ENCODE results near the gene ICAM2.
"Not testable (repeated sequence)": the region's sequence is repeated elsewhere in the genome, so short reads cannot be mapped to it uniquely, and the experiment has no call there.

The ICAM2 gene

DNA sequence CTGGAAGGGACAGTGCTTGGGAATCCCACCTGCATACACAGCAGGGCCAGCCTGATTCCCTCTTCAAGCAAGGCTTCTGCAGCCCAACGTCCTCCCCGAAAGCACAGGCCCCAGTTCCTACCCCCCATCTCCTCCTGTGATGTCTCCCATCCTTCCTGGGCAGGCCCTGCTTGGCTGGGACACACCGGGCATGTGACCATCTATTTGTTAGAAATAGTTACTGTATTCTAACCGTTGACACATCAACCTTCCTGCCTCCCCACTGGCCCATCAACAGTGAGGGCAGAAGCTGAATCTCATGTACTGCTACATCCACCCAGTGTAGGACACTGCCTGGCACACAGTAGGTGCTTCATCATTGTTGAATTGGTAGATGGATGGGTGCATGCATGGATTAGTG lies 11.6 kb downstream of the ICAM2 start:
- DNase-seq: no peak

DNA sequence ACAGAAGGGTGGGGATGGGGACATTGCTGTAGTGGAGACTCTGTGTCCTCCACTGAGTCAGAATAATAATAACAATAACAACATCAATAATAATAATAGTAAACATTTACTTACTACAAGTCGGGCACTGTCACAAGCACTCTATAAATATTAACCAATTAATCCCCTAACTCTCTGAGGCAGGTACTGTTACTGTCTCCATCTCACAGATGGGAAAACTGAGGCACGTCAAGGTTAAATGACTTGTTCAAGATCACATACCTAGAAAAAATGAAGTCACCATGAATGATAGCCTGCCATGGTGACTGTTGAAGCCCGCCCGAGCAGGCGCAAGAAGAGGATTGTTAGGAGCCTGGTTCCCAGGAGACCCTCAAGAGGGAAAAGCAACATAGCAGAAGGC lies 12.1 kb downstream of the ICAM2 start:
- DNase-seq: no peak

DNA sequence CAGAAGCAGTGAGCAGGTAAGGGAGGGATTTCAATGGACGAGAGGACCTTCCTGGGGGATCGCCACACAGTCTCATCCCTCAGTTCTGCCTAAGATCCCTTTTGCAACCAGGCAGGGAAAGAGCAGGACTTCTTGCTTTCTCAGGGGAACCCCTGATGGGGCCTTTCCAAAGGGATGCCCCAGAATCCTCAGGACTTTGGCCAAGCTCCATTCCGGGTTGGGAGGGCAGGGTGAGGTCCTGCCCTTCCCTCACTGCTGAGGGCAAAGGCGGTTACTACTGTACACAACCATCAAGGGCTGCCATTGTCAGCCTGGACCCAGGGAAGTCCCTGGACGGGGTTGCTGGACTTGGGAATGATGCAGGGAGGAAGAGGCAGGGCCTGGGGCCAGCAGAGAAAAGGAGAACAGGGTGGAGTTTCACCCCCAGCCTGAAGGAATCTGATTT lies 12.6 kb downstream of the ICAM2 start:
- DNase-seq: no peak

DNA sequence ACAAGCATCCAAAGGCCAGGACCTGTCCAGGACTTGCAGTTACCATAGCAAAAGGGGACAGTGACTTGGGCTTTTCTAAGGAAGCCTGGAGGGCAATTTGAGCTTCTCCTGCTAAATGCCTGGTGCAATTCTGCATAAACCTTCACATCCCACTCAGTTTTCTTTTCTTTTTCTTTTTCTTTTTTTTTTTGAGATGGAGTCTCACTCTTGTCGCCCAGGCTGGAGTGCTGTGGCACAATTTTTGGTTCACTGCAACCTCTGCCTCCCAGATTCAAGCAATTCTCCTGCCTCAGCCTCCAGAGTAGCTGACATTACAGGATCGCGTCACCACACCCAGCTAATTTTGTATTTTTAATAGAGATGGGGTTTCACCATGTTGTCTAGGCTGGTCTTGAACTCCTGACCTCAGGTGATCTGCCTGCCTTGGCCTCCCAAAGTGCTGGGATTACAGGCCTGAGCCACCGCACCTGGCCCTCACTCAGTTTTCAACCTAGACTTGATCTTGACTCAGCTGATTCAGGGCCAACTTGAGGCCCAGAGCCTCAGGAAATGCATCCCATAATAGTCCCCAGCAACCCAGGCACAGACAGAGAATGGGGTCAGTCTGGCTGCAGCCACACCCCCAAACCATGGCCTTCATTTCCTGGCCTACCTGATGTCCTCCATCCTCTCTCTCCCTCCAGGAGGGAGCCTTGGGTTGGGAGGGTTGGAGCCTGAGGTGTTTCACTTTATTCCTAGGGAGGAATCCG lies 13.2 kb downstream of the ICAM2 start:
- not testable (repeated sequence) for DNase-seq

GRCh38 chr17:64006361-64007088 lies 13.9 kb downstream of the ICAM2 start:
- DNase-seq: no peak

DNA sequence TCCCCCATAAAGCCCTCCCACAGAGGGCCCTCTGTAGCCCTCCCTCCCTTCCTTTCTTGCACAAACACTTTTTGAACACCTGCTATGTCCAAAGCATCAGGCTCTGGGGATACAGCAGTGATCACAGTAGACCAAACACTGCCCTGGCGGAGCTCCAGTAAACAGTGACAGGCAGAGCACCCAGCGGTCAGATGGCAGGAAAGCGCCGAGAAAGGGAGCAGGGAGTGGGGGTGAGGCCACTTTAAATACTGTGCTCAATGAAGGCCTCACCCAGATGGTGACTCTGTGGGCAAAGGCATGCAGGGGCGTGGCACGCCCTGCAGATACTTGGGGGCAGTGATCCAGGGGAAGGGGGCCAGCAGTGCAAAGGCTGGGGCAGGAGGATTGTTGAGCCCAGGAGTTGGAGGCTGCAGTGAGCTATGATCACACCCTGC lies 14.7 kb downstream of the ICAM2 start:
- DNase-seq: no peak

GRCh38 chr17:64004903-64005733 lies 15.3 kb downstream of the ICAM2 start:
- no peak for DNase-seq

DNA sequence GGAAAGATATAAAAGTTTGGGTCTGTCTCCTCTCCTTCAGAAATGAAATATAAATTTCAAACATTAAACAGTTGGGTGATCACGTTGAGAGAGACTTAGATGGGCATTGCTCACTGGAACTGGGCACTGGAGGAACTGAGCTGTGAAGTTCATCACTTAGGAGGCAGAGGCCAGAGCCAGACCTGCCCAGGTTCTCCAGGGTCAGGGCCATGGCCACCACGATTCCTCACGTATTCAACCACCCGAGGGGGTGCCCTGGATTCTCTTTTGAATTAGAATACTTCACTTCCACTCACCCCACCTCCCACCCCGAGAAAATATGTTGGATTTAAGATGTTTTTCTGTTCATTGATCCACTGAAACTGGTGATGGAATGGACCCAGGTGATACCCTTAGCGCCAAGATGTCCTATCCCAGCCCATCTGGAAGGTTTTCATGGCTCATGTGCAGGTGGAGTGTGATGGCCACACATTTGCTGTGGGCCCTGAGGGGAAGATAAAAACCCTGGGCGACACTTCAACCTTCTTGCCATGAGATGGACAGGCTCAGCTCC lies 16.1 kb downstream of the ICAM2 start:
- no peak for DNase-seq

- DNase-seq: no peak
Observed at GRCh38 chr17:64003526-64004121, 16.8 kb downstream of the ICAM2 start.

DNA sequence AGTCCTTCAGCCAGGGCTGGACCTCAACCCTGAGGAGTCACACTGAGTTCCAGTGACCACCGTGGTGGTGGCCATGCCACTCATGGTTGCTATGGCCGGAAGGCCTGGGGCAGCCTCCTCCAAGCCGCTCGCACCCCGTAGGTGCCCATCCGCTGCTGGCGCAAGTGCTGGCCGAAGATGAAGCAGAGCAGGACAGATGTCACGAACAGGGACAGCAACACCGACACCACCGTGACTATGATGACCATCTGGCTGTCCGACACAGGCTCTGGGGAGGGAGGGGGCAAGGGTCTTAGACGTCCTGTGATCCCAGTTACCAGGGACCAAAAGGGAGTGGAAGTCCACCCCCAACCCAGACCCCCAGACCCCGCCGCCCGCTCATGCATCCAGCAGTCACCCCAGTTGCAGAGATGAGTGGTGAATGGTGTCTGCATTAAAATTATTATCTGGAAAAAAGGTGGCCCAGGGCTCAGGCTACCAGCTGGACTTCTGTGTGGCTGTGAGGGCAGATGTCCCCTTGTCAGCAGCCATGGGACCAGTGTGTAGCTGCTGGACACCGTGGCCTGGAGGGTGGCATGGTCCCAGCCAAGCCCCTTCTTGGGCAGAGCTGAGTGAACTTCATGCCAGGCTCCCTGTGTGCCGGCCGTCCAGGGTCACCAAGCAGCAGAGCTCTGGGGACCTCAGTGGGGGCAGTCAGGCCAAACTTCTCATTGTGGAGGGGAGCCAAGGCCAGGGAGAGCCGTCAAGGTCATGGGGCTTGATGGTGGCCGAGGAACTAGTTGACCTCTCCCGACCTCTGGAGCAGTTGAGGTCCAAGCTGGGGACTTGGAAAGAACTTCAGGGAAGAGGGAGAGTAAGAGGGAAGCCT lies 17.5 kb downstream of the ICAM2 start:
- no peak for DNase-seq

DNA sequence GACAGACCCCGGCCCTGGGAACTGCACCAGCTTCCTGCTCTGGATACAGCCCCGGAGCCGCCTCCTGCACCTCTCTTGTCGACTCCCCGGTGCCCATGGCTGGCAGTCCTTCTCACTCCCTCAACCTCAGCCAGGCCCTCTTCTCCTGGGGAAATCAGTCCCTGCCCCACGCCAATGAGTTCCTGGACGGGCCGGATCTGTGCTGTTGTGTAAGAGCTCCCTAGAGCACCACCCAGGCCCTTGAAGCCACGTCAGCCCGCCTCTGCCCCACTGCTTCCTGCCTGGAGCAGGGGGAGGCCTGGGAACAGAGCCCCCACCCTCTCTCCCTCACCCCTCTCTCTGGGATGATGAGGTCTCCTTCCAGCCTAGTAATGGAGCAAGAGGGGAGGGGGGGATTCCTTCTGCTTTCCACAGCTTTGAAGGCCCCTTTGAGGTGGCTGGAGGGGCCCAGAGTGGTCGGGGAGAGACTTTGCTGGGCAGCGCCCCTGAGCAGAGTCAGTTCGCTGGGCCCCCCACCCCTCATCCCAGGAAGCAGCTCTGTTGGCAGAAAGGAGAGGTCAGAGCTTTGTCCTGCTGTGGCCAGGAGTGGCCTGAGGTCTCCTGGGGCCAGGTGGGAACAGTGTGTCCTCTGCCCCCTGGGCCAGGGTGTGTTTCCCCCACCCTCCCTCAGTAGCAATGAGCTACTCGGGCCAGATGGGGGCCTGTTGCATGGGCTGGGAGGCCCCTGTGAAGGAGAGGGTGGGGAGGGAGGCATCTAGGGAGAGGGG lies 18.5 kb downstream of the ICAM2 start:
- DNase-seq: no peak

DNA sequence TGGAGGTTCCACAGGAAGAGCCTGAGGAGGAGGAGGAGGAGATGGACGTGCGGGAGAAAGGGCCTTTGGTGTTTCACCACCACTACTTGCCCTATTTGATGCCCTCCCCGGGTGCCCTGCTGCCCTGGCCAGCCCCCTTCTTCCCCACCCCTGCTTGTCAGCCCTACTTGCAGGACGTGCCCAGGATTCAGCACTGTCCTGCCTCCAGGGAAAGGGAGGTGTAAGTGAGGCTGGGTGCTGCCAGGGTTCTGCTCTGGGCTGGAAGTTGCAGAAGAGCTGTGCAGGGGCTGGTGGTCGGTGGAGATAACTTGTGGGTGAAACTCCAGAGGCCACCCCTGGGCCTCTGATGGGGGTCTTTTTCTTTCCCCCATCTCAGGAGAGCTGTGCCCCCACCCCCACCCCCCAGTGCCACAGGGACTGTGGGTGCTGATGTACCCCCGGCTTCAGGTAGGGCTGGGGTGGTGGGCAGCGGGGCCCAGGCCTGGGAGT lies 19.3 kb downstream of the ICAM2 start:
- DNase-seq: no peak

DNA sequence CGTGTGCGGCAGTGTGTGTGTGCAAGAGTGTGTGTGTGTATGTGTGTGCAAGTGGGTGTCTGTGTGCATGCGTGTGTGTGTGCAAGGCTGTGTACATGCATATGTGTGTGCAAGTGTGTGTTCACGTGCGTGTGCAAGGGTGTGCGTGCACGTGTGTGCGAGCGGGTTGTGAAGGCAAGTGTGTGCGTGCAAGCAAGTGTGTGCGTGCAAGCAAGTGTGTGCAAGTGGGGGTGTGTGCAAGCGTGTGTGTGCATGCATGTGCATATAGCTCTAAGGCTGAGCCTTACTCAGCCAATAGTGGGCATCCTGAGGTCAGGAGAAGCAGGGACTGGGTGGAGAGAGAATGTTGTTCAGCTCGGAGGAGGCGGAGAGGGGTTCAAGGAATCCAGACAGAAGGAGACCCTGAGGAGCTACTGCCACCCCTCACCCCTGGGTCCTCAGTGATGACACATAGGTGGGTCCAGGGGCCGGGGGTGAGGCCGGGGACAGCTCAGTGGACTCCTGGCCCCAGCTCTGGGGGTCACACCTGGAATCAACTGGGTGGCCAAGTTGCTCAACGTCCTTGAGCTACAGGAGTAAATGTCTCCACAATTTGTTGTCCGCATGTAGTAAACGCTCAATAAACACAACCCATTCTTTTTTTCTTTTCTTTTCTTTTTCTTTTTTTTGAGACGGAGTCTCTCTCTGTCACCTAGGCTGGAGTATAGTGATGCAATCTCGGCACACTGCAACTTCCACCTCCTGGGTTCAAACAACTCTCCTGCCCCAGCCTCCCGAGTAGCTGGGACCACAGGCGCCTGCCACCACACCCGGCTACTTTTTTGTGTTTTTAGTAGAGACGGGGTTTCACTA lies 20.5 kb downstream of the ICAM2 start:
- no peak for DNase-seq

DNA sequence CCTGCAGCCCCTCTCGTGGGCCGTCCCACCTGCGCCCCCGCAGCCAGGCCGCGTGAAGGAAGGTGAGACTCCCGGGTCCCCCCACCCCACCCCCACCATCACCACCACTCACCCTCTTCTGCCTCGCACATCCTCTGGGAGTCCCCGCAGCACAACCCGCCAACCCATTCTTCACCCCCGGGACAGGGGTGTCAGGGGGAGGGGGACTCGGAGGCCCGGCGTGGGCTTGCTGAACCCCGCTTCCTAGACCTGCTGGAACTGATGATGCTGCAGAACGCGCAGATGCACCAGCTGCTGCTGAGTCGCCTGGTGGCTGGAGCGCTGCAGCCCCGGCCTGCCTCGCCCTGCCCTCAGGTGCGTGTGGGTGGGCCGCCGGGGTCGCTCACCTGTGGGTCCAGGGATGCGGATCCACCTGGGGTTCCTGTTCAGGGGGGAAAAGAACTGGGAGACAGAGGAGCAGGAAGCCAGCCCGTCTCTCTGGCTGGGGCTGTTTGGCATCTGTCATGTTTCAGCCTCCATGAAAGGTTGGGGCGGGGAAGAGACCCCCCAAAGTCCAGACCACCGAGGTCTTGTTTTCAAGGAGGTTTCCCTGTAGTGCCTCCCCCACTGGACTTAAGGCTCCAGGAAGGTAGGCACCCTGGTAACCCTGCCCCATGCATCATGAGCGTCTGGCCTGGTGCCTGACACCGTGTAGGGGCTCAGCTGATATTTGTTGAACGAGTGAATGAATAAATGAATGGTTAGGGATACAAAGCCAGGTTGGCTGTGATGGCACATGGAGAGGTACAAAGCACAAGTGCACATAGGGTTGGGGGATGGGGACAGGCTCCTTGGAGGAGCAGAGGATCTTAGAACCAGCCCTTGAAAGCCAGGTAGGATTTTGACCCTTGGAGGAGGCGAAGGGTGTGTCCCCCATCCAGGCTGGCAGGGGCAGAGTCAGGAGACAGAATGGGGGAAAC lies 21.4 kb downstream of the ICAM2 start:
- peak; percentile 28 for DNase-seq

DNA sequence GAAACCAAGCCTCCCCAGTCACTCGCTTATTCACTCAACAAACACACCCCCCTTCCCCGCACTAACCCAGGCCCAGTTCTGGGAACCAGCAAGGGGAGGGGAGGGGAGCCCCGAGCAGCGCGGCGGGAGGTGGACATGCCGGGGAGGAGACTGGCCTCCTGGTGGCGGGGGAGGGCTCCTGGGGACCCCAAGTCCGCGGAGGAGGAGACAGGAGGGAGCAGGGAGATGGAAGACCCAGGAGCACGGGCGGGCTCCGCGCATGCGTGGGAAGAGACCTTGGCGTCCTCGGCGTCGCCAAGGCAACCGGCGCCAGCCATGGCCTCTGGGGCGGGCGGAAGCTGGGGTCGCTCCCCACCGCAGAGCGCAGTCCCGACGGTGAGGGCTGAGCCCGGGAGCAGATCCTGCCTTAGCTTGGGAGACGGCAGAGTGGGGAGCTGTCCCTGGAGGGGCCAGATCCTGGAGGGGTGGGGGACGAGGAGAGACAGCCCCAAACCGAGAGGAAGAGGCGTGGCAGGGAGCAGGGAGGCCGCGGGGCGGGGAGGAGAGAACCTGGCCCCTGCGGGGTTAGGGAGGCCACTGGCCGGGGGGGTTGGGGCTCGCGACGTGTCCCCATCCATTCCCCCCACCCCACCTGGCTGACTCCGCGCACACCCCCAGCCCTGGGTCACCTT lies 22.2 kb downstream of the ICAM2 start, which contains the start of gene PRR29:
Gene PRR29 (plus strand): TSS at position 302 of the 671 bp plus-strand sequence. CDS start 14 bp downstream, at position 316.
- DNase-seq: peak; percentile 82

DNA sequence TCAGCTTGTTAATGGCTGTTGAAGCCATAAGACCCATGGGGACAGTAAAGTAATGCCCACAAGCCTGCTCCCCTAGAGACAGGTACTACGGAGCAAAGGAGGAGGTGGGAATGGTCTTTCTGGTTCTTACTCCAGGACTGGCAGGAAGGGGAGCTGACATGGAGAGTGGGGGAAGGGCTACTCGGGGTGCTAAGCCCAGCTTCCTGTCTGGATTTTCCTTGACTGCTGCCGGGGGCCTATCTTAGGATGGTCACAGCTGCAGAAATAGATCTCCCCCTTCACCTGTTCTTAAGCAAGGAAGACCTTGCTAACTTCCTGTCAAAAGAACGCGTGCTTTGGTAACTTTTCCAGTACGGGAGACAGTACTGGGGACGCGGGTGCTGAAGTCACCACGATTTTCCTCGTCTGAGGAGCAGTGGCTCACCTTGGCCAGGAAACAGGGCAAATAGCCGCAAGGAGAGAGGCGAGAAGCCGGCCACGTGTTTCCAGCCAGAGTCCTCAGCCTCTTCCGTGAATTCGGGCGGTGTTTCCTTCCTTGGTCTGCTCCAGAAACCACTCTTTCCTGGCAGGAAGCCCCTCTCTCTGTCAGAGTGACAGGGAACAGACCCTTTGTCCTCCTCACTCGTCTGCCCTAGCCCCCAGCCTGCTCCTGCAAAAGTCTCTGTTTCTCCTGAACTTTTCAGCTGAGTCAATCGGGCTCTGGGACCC lies 22.9 kb downstream of the ICAM2 start:
- no peak for DNase-seq
